Measurements from ENCODE around the gene ASTN2.

DNA sequence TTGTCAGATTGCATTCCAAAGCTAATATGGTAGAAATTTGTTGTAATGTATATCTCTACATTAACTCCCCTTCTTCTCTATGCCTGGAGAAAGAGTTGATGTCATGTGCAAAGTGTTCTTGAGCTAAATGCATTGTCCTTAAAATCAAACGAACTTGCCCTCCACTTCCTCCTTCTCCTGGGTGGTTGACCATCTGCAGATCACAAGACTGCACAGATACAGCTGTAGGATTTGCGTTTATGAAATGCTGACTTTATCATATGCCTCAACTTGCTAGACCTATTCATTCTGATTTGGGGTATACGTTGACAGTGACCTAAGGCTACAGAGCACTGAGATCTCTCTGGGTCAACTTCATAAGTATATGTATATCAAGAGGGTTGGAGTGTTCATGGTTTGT lies 719.4 kb downstream of the ASTN2 start:
- TF ChIP-seq EZH2 (IDR thresholded peaks at IDR 0.05; ENCODE audit: insufficient read depth, poor library complexity, severe bottlenecking): no peak
- no peak for TF ChIP-seq EZH2phosphoT487 (IDR thresholded peaks at IDR 0.05; ENCODE audit: insufficient read depth, low read depth)

Data from GM23248 (cell line).